ENCODE results near the gene C10orf90.

GRCh38 chr10:126455766-126456405, 214.6 kb downstream of the C10orf90 start:
- no peak for TF ChIP-seq FOXM1 (IDR thresholded peaks at IDR 0.05; ENCODE audit: borderline replicate concordance, low read depth)
- no peak for TF ChIP-seq CREB1 (IDR thresholded peaks at IDR 0.05; ENCODE audit: low read depth)
- TF ChIP-seq TEAD4 (IDR thresholded peaks at IDR 0.05), result no peak
- no peak for TF ChIP-seq RAD21 (IDR thresholded peaks at IDR 0.05; ENCODE audit: low read depth)
- no peak for TF ChIP-seq TAF1 (IDR thresholded peaks at IDR 0.05; ENCODE audit: low read depth)
- TF ChIP-seq EP300 (IDR thresholded peaks at IDR 0.05; ENCODE audit: borderline replicate concordance), result no peak
- no peak for TF ChIP-seq NFIC (IDR thresholded peaks at IDR 0.05)
- TF ChIP-seq, protein P1, sequence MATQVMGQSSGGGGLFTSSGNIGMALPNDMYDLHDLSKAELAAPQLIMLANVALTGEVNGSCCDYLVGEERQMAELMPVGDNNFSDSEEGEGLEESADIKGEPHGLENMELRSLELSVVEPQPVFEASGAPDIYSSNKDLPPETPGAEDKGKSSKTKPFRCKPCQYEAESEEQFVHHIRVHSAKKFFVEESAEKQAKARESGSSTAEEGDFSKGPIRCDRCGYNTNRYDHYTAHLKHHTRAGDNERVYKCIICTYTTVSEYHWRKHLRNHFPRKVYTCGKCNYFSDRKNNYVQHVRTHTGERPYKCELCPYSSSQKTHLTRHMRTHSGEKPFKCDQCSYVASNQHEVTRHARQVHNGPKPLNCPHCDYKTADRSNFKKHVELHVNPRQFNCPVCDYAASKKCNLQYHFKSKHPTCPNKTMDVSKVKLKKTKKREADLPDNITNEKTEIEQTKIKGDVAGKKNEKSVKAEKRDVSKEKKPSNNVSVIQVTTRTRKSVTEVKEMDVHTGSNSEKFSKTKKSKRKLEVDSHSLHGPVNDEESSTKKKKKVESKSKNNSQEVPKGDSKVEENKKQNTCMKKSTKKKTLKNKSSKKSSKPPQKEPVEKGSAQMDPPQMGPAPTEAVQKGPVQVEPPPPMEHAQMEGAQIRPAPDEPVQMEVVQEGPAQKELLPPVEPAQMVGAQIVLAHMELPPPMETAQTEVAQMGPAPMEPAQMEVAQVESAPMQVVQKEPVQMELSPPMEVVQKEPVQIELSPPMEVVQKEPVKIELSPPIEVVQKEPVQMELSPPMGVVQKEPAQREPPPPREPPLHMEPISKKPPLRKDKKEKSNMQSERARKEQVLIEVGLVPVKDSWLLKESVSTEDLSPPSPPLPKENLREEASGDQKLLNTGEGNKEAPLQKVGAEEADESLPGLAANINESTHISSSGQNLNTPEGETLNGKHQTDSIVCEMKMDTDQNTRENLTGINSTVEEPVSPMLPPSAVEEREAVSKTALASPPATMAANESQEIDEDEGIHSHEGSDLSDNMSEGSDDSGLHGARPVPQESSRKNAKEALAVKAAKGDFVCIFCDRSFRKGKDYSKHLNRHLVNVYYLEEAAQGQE (IDR thresholded peaks at IDR 0.05; ENCODE audit: low read depth), result no peak
- no peak for TF ChIP-seq MAX (IDR thresholded peaks at IDR 0.05)
- no peak for TF ChIP-seq YY1 (IDR thresholded peaks at IDR 0.05; ENCODE audit: low read depth)
- no peak for TF ChIP-seq EGR1 (IDR thresholded peaks at IDR 0.05)
- TF ChIP-seq, protein P2, sequence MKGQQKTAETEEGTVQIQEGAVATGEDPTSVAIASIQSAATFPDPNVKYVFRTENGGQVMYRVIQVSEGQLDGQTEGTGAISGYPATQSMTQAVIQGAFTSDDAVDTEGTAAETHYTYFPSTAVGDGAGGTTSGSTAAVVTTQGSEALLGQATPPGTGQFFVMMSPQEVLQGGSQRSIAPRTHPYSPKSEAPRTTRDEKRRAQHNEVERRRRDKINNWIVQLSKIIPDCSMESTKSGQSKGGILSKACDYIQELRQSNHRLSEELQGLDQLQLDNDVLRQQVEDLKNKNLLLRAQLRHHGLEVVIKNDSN (IDR thresholded peaks at IDR 0.05), result no peak
- no peak for TF ChIP-seq CEBPB (IDR thresholded peaks at IDR 0.05)
- no peak for TF ChIP-seq ZBTB7A (IDR thresholded peaks at IDR 0.05; ENCODE audit: low read depth)

Data from Ishikawa (cell line).